IPS-18a (cell line): ENCODE data around the gene HOXA13.

Experiments
- H3K27ac ChIP-seq: one replicate; pipeline ENCODE4 v1.5.1; 2013; ENCODE audit warnings: low read length
- H3K27me3 ChIP-seq: one replicate; pipeline ENCODE4 v1.6.1; 2013; ENCODE audit warnings: mild to moderate bottlenecking, low read length; ENCODE audit not compliant: control insufficient read depth, insufficient read depth
- H3K36me3 ChIP-seq: one replicate; pipeline ENCODE4 v1.6.1; 2013; ENCODE audit warnings: low read depth, low read length; ENCODE audit not compliant: control insufficient read depth
- H3K4me1 ChIP-seq: one replicate; pipeline ENCODE4 v1.6.1; 2013; ENCODE audit warnings: low read depth, low read length; ENCODE audit not compliant: control insufficient read depth
- H3K4me3 ChIP-seq: one replicate; pipeline ENCODE4 v1.5.1; 2013; ENCODE audit warnings: low read length
- H3K9ac ChIP-seq: one replicate; pipeline ENCODE4 v1.6.1; 2013; ENCODE audit warnings: mild to moderate bottlenecking, low read length, moderate library complexity
- H3K9me3 ChIP-seq: one replicate; pipeline ENCODE4 v1.6.1; 2013; ENCODE audit warnings: low read depth, low read length; ENCODE audit not compliant: control insufficient read depth

HOXA13 gene

DNA sequence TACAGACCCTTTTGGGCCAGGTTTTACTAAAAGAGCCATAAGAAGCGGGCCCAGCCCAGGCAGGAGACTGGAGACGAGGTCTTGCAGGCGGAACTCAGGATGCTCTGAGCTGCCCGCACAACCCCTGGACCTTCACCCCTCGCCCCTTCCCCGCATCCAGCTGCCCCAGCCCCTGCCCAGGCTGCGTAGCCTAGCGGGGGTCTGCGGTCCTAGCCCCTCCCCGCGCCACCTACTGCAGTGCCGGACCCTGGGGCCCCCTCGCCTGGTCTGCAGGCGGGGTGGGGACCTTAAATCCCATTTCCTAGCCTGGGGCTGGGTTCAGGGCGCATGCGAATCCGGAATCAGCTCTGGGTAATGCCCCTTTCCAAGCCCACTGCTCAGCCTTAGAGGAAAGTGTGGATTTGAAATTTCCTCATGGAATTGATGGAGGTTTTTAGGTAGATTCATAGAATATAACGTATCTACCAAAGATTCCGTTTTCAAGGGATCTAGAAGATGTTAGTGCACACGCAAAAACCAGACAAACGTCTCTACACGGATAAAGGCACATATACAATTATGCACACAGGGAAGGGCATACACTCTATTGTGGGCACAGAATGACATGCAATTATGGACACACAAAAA is 47.0 kb downstream of the HOXA13 start:
- H3K4me1 ChIP-seq: peaks cover 3% of the 10 kb centered on the region
- H3K9me3 ChIP-seq: no peaks in the 10 kb centered on the region
- no peak overlapping the region for H3K4me3 ChIP-seq
- no peaks in the 10 kb centered on the region for H3K36me3 ChIP-seq
- no peak overlapping the region for H3K9ac ChIP-seq
- H3K27ac ChIP-seq: no peak overlapping the region
- peaks cover 100% of the 10 kb centered on the region for H3K27me3 ChIP-seq

DNA sequence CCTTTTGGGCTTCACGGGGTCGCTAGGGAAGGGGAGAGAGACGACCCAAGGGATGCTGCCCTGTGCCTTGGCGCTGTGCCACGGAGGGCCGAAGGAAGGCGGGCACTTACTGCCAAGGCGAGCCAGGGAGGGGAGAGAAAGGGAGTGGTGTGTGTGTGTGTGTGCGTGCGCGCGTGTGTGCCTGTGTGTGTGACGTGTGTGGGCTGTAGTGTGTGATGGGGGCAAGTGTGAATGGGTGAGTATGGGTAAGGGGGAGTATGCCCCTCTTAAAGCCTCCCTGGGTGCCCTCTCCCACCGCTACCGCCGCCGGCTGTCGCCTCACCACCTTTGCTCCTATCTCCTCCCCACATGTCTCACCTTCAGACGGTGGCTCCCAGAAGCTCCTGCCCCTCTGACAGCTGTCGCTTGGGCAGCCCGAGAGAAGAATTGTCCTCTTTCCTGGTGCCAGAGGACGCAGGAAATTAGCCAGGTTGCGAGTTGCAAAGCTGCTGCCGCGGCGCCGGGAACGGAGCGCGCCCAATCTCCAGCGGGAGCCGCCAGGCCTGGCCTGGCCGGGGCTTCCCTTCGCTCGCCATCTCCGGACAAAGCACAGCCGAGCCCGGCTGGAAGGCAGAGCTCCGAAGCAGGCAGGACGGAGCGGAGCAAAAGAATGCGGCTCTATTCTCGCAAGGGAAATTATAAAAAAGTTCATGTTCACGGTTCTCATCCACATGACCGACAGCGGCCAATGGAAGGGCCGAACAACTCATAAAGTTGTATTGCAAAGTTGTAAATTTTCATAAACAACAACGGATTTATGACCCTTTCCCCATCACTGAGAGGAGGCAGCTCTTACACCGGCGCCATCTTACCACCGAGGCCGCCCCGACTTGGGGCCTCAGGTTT is 47.7 kb downstream of the HOXA13 start, which contains the start of gene HOXA3:
TSS of gene HOXA3 (minus strand) at position 653 of the 885 bp plus-strand sequence. CDS start 41,943 bp downstream, outside the sequence.
- Histone ChIP-seq H3K27ac (no peak within 1 kb of the TSS), H3K4me3 (no peak within 1 kb of the TSS), H3K9me3 (no peaks in the 10 kb centered on the region), H3K4me1 (peaks cover 3% of the 10 kb centered on the region), H3K27me3 (peaks cover 100% of the 10 kb centered on the region), H3K36me3 (no peaks in the 10 kb centered on the region), H3K9ac (no peak within 1 kb of the TSS)

DNA sequence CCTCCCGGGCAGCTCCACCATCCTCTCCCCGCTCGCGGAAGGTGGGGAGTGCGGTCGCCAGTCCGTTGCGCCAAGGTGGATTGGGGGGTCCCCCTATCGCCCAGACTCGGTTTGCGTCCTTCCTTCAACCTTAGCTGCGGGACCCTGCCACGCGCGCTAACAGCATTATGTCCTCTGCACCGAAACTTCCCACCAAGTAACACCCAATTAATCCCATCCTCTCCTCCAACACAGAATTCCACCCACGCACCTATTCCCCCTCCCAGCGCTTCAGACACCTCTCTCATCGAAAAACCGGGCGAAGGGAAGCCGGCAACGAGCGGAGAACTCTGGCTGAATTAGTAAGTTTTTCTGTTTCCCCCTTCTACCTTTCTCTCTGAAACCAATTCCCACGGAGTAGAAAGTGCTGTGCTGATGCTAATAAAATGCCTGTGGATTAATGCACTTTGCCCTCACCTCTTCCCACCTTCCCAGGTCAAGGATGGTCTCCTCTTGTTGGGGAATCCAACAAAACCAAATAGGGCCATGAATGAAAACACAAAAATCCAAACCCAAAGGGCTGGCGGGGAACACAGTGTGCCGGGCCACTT is 48.5 kb downstream of the HOXA13 start:
- Histone ChIP-seq H3K36me3 (no peaks in the 10 kb centered on the region), H3K4me1 (peaks cover 2% of the 10 kb centered on the region), H3K27me3 (peaks cover 100% of the 10 kb centered on the region), H3K27ac (no peak overlapping the region), H3K9me3 (no peaks in the 10 kb centered on the region), H3K9ac (no peak overlapping the region), H3K4me3 (peak overlapping the region; percentile 31)

DNA sequence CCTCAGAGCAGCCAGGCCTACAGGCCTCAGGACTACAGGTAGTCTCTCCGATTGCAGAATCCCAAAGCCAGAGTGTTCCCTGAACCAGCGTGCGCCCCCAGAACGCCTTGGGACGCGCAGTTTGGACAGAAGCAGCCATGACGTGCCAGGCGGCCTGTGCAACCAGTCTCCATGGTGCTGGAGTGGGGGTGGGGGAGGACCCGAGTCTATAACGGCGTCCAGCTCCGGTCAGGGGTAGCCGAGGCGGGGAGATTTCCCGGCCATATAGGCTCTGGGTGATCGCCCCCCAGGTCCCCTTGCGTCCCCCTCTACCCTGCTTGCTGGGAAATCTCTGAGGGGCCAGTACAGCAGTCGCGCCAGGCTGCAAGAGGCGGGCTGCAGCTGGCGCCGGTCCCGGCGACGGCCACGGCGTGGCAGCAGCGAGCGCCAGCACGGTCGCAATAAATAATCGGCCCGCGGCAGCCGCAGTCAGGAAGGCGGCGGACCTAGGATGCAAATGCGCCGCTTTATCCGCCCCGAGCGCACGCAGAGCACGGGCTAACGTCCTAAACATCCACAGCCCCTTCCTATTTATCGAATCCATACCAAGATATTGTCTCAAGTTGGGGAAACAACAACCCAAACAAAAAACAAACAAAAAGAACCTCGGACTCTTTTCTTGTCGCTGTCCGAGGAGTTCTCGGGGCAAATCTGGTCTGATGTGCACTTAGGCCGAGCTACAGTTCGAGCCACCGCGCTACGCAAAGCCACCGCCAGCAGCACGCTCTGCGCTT is 49.1 kb downstream of the HOXA13 start:
- no peaks in the 10 kb centered on the region for H3K36me3 ChIP-seq
- no peaks in the 10 kb centered on the region for H3K9me3 ChIP-seq
- H3K9ac ChIP-seq: no peak overlapping the region
- H3K27me3 ChIP-seq: peaks cover 100% of the 10 kb centered on the region
- H3K4me3 ChIP-seq: peak overlapping the region; percentile 31
- no peaks in the 10 kb centered on the region for H3K4me1 ChIP-seq
- no peak overlapping the region for H3K27ac ChIP-seq

DNA sequence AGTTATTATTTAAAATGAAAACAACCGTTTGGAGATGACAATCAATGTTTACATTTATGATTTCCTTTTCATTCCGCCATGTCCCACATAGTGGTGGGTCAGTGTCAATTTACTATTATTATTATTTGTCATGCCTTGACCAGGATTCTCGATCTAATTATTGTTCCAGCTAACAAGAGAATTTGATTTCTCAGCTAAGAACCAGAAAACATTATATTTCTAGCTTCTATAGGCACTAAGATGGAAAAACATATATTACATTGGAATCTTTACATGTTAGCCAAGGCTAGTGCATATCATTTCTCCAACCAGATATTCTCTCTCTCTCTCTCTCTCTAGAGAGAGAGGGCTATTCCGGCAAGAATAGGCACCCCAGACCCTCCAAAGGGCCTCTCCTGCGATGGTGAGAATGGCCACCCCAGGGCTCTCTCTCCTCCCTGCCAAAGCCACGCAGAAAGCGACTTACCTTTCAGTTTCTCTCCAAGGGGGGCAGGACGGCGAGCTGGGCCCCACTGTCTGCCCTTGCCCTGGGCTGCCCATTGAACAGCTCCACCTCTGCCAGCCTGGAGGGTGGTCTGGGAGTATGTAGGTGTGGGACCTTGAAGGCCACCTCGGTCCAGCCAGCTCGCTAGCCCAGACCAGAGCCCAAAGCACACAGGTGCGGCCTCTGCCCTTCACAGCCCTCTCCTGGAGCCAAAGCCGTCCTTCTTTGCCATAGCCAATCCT is 49.9 kb downstream of the HOXA13 start:
- no peak overlapping the region for H3K4me3 ChIP-seq
- no peak overlapping the region for H3K9ac ChIP-seq
- peaks cover 100% of the 10 kb centered on the region for H3K27me3 ChIP-seq
- H3K9me3 ChIP-seq: no peaks in the 10 kb centered on the region
- H3K4me1 ChIP-seq: no peaks in the 10 kb centered on the region
- no peak overlapping the region for H3K27ac ChIP-seq
- no peaks in the 10 kb centered on the region for H3K36me3 ChIP-seq

DNA sequence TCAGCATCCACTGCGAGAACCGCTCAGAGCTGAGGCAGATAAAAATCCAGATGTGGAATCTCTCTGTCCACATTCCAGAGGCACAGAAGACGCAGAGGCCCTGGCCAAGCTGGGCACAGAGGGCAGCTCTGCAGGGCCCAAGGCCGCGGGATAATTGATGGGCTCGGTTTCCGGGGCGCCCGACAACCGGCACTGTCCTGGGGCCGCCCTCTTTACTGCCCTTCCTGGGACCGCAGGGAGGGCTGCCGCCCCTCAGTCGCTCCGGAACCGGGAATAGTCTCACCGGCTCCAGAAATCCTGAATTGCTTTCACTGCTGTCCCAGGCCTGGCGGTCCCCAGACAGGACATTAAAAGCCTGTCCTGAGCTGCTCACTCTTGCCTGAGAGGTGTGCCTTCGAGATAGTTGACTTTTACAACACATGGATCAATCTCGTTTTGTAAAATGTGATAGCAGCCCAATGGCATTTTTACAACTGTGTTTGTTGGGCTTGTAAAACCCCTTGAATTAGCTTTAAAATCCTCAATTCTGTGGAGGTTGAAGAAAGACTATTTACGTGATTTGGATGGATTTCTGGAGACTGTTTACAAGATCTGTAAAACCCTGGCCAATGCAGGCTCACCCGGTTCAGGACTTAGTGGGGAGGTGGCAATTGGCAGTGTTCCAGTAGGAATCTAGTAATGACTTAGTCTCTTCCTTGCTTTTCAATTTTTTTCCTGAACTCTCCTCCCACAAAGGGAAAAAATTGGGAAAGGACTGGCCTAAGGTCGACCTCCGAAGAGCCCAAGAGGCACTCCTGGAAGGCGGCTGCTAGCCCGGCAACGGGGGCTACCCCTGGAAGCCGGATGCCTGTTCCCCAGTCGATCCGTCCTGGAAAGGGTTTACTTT is 50.9 kb downstream of the HOXA13 start:
- Histone ChIP-seq H3K4me1 (no peaks in the 10 kb centered on the region), H3K9ac (no peak overlapping the region), H3K27me3 (peaks cover 100% of the 10 kb centered on the region)

DNA sequence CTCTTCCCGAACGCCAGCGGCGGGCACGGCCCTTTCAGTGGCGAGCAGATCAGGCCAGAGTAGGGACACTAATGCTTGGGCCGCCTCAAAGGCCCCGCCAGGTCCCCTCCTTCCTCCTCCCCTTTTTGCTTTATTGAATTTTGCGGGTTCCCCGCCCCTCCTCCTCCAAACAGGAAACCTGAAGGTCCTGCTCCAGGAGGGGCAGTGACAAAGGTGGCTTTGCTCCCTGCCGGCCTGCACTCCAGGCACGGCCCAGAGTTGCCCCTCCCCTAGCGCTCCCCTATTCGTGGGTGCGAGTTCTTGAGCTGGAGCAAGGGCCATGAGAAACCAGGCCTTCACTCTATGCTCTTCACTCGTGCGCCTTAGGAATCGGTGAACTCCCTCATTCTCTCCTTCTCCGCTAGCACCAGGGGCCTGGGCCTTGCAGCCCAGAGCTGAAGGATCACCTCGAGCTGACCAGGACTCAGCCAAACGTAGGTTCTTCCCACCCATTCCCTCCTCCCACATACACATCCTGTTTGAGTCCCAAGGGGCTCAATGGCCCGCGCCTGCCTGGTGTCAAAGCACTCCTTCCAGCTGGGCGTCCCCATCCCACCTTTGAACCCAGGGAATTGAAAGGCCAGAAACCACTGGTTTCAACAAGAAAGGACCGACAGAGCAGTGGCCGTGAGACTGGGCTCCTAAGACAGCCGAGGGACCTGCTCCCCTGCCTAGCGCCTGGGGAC is 51.7 kb downstream of the HOXA13 start:
- H3K9me3 ChIP-seq: no peaks in the 10 kb centered on the region
- H3K4me3 ChIP-seq: no peak overlapping the region
- H3K36me3 ChIP-seq: no peaks in the 10 kb centered on the region
- no peak overlapping the region for H3K27ac ChIP-seq
- peaks cover 100% of the 10 kb centered on the region for H3K27me3 ChIP-seq
- H3K4me1 ChIP-seq: no peaks in the 10 kb centered on the region
- H3K9ac ChIP-seq: peak overlapping the region; percentile 5

More for the DNA sequence above, 50.9 kb downstream of the HOXA13 start:
- Histone ChIP-seq H3K4me3 (no peak overlapping the region), H3K27ac (no peak overlapping the region), H3K9me3 (no peaks in the 10 kb centered on the region), H3K36me3 (no peaks in the 10 kb centered on the region)

DNA sequence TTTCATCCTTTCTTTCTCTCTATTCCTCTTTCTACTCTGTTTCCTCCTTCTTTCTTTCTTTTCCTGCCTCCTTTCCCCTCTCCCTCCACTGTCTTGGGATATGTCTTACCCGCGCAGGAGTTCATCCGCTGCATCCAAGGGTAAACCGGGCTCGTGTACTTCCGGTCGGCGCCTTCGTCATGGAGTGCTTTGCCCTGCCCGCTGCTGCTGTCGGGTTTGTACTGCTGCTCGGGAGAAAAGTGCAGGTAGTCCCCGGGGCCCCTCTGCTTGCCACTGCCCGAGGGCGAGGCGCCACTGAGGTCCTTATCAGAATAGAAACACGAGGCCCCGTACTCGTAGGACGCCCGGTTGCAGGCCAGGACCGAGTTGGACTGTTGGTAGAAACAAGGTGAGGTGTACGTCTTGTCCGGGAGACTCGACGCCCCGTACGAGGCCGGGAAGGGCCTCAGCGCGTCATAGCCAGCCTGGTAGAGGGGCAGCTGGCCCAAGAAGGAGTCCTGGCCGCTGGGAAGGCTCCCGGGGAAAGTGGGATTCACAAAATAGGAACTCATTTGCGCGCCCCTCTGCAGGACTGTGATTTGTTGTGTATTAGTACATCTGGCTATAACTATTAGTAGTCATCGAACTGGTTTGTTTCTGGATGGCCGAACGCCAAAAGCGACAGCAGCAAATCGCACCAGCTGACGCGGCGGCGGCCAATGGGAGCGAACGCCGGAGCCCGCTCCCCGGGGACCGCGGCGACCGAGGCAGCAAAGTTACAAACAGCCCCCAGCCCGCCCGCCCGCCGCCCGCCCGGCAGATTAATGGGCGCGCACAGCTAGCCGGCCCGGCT is 52.5 kb downstream of the HOXA13 start, which contains the start of gene HOXA6:
TSS of gene HOXA6 (minus strand) at position 576 of the 832 bp plus-strand sequence. CDS start at position 551, 25 bp downstream.
- no peaks in the 10 kb centered on the region for H3K36me3 ChIP-seq
- no peaks in the 10 kb centered on the region for H3K4me1 ChIP-seq
- no peaks in the 10 kb centered on the region for H3K9me3 ChIP-seq
- H3K27me3 ChIP-seq: peaks cover 100% of the 10 kb centered on the region
- H3K27ac ChIP-seq: no peak within 1 kb of the TSS
- H3K4me3 ChIP-seq: peak within 1 kb of the TSS; percentile 4
- H3K9ac ChIP-seq: peak within 1 kb of the TSS; percentile 5

DNA sequence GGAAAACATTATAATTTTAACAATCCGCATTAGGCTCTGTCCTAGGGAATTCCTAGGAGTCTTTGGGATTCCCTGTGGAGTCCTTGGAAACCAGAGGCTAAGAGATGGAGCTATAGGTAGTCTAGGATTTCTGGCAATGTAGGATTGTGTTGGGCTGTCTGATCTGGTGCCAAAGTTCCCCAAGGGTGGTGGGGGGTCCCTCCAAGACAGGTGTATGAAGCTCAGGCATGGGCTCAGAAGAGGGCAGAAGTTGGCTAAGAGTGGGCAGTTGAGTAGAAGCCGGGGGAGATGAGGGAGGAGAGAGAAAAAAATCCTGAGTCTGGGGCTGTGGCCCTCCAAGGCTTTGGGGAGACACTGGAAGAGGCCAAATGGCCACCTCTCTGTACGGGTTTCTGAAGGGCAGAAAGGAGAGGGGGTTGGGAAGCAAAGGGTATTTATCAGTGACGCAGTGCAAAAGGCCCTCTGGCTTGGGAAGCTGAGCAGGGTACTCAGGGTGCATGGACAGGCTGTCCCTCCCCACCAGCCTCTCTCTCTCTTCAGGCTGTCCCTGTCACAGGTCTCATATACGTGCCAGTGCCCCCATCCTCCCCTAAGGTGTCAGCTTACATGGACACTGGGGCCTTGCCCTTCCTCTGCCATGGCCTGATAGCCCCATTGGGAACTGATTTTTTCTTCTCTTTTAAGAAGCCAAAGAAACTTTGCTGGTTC is 53.2 kb downstream of the HOXA13 start:
- H3K36me3 ChIP-seq: no peaks in the 10 kb centered on the region
- H3K27ac ChIP-seq: no peak overlapping the region
- H3K27me3 ChIP-seq: peaks cover 100% of the 10 kb centered on the region
- H3K4me3 ChIP-seq: no peak overlapping the region
- peaks cover 2% of the 10 kb centered on the region for H3K4me1 ChIP-seq
- H3K9ac ChIP-seq: no peak overlapping the region
- peaks cover under 1% of the 10 kb centered on the region for H3K9me3 ChIP-seq
